ENCODE measurements around the gene NUBPL.

- TF ChIP-seq GATA2 (IDR thresholded peaks at IDR 0.05; ENCODE audit: low read depth, low read length) (no peak), GATA3 (IDR thresholded peaks at IDR 0.05; ENCODE audit: low read depth, low read length) (no peak)
Observed at GRCh38 chr14:31880935-31881334, 319.7 kb downstream of the NUBPL start.

All from SH-SY5Y (cell line).